Smooth muscle cell (in vitro differentiated cells): Measurements from ENCODE around the gene CALN1. TPM values are rescaled to one million over a fixed set of nuclear protein-coding genes. Genes with fewer than 3 reads are reported as not detected.

Source experiments
- DNase-seq: peaks from one replicate; lab custom pipeline; 2025; ENCODE audit not compliant: unreplicated experiment; lab: John Stamatoyannopoulos, UW
- H2AFZ ChIP-seq: fragments of 200-600 bp; sonication (generic); 2 replicates; pipeline ENCODE4 v1.6.0; 2016; ENCODE audit warnings: antibody characterized with exemption, low read depth, mild to moderate bottlenecking
- H3F3A ChIP-seq: fragments of 200-600 bp; sonication (generic); 2 replicates; pipeline ENCODE4 v1.6.0; 2017; ENCODE audit warnings: antibody characterized with exemption, low read depth
- H3K27ac ChIP-seq: fragments of 200-600 bp; sonication (generic); 2 replicates; pipeline ENCODE4 v1.5.1; 2016; ENCODE audit warnings: low read depth, mild to moderate bottlenecking
- H3K27me3 ChIP-seq: fragments of 200-600 bp; sonication (generic); 2 replicates; pipeline ENCODE4 v1.6.1; 2016; ENCODE audit warnings: low read depth, mild to moderate bottlenecking
- H3K36me3 ChIP-seq: fragments of 200-600 bp; sonication (generic); 2 replicates; pipeline ENCODE4 v1.5.1; 2016; ENCODE audit warnings: low read depth
- H3K4me1 ChIP-seq: fragments of 200-600 bp; sonication (generic); 2 replicates; pipeline ENCODE4 v1.5.1; 2016; ENCODE audit warnings: low read depth
- H3K4me2 ChIP-seq: fragments of 200-600 bp; sonication (generic); 2 replicates; pipeline ENCODE4 v1.6.0; 2016; ENCODE audit warnings: mild to moderate bottlenecking
- H3K4me3 ChIP-seq: fragments of 200-600 bp; sonication (generic); 2 replicates; pipeline ENCODE4 v1.5.1; 2016; ENCODE audit warnings: mild to moderate bottlenecking
- H3K79me2 ChIP-seq: fragments of 200-600 bp; sonication (generic); 2 replicates; pipeline ENCODE4 v1.6.0; 2016; ENCODE audit warnings: low read depth, mild to moderate bottlenecking
- H3K9ac ChIP-seq: fragments of 200-600 bp; sonication (generic); 2 replicates; pipeline ENCODE4 v1.6.0; 2016; ENCODE audit warnings: low read depth
- H3K9me3 ChIP-seq: fragments of 200-600 bp; sonication (generic); replicated peaks from 2 replicates; pipeline ENCODE4 v1.5.1; 2016; ENCODE audit warnings: low read depth
- H4K20me1 ChIP-seq: fragments of 200-600 bp; sonication (generic); 2 replicates; pipeline ENCODE4 v1.6.0; 2016; ENCODE audit warnings: low read depth
- CTCF ChIP-seq: fragments of 200-600 bp; sonication (generic); IDR thresholded peaks from 2 replicates; pipeline ENCODE4 v1.5.1; 2017; ENCODE audit warnings: borderline replicate concordance, mild to moderate bottlenecking, antibody characterized with exemption; ENCODE audit not compliant: insufficient read depth, poor library complexity, severe bottlenecking
- WGBS: methylation state at CpG from one replicate; pipeline ENCODE4 v1.1.7; 2016; ENCODE audit warnings: low lambda C conversion rate; 5-methylcytosine and 5-hydroxymethylcytosine counted together
- polyA plus RNA-seq: library from polyadenylated mRNA; unstranded; fragments of >200 nt; fragmentation: Nextera tagmentation; extraction: Ambion mirVana; gene quantifications from 2 replicates; pipeline ENCODE4 v1.2.1, GENCODE V29; 2016
- total RNA-seq: library from RNA; depleted of rRNA; stranded (reverse); fragments of >200 nt; gene quantifications from 2 replicates; pipeline ENCODE4 v1.2.3, GENCODE V29; 2014

Gene CALN1
- total and polyA plus RNA-seq, 2 experiments from 2014 or later = not detected

- H3K4me1 ChIP-seq = no peaks in the 10 kb centered on the region
- H3K27me3 ChIP-seq = no peaks in the 10 kb centered on the region
- TF ChIP-seq CTCF = no peak
- H2AFZ ChIP-seq = no peak overlapping the region
- H3K9me3 ChIP-seq = no peaks in the 10 kb centered on the region
- no peaks in the 10 kb centered on the region for H3K36me3 ChIP-seq
- DNase-seq = no peak
- H3K4me2 ChIP-seq = peak overlapping the region; percentile 1
- 66% methylated on average over 9 of the region's 9 CpGs for WGBS
- no peaks in the 10 kb centered on the region for H4K20me1 ChIP-seq
- no peaks in the 10 kb centered on the region for H3F3A ChIP-seq
- H3K9ac ChIP-seq = no peak overlapping the region
- H3K4me3 ChIP-seq = no peak overlapping the region
- H3K27ac ChIP-seq = no peak overlapping the region
- no peaks in the 10 kb centered on the region for H3K79me2 ChIP-seq
Measured at GRCh38 chr7:71851776-71852498, 560.2 kb downstream of the CALN1 start.

- H3K9me3 ChIP-seq = no peaks in the 10 kb centered on the region
- H3K36me3 ChIP-seq = no peaks in the 10 kb centered on the region
- H4K20me1 ChIP-seq = no peaks in the 10 kb centered on the region
- no peak for TF ChIP-seq CTCF
- H3K4me3 ChIP-seq = no peak overlapping the region
- H3K9ac ChIP-seq = no peak overlapping the region
- H3F3A ChIP-seq = no peaks in the 10 kb centered on the region
- no peak for DNase-seq
- no peaks in the 10 kb centered on the region for H3K4me1 ChIP-seq
- no peaks in the 10 kb centered on the region for H3K79me2 ChIP-seq
- WGBS = 69% methylated on average over 9 of the region's 9 CpGs
- H2AFZ ChIP-seq = no peak overlapping the region
- H3K27me3 ChIP-seq = peaks cover 10% of the 10 kb centered on the region
- H3K27ac ChIP-seq = no peak overlapping the region
- no peak overlapping the region for H3K4me2 ChIP-seq
Measured at GRCh38 chr7:71846160-71846559, 566.0 kb downstream of the CALN1 start.

- Histone ChIP-seq H3K27me3 (peaks cover 15% of the 10 kb centered on the region), H3K36me3 (no peaks in the 10 kb centered on the region), H3K27ac (no peak overlapping the region), H3K4me1 (no peaks in the 10 kb centered on the region), H3K79me2 (no peaks in the 10 kb centered on the region), H2AFZ (no peak overlapping the region), H3K9ac (no peak overlapping the region), H4K20me1 (no peaks in the 10 kb centered on the region), H3K4me3 (no peak overlapping the region), H3K9me3 (no peaks in the 10 kb centered on the region), H3K4me2 (no peak overlapping the region), H3F3A (no peaks in the 10 kb centered on the region)
- no peak for DNase-seq
- WGBS = 58% methylated on average over 4 of the region's 4 CpGs
- TF ChIP-seq CTCF = no peak
Measured at GRCh38 chr7:71843676-71844075, 568.5 kb downstream of the CALN1 start.

DNA sequence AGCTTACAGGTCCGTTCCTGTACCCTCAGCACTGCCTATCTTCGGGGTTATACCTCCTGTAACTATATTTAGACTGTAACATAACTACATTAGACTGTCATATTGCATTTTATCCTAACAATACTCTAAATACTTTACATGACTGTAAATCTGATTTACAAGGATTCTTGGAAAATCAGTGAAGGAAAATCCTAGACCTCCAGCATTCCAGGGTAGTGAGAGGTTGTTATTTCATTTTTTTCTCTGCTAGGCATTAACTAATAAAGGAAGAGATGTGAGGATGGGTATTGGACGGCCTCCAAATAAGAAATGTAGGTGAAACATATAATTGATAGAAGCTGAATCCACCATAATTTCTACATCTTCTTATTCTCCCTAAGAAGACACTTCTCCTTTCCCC lies 569.4 kb downstream of the CALN1 start:
- no peak overlapping the region for H3K4me3 ChIP-seq
- H2AFZ ChIP-seq = no peak overlapping the region
- H4K20me1 ChIP-seq = no peaks in the 10 kb centered on the region
- no peak overlapping the region for H3K9ac ChIP-seq
- WGBS = 70% methylated on average over 3 of the region's 3 CpGs
- DNase-seq = no peak
- no peaks in the 10 kb centered on the region for H3F3A ChIP-seq
- no peaks in the 10 kb centered on the region for H3K4me1 ChIP-seq
- H3K27ac ChIP-seq = no peak overlapping the region
- H3K9me3 ChIP-seq = no peaks in the 10 kb centered on the region
- H3K79me2 ChIP-seq = no peaks in the 10 kb centered on the region
- H3K4me2 ChIP-seq = no peak overlapping the region
- H3K27me3 ChIP-seq = peaks cover 15% of the 10 kb centered on the region
- TF ChIP-seq CTCF = no peak
- no peaks in the 10 kb centered on the region for H3K36me3 ChIP-seq
